ENCODE results near the gene ADRB2.

DNA sequence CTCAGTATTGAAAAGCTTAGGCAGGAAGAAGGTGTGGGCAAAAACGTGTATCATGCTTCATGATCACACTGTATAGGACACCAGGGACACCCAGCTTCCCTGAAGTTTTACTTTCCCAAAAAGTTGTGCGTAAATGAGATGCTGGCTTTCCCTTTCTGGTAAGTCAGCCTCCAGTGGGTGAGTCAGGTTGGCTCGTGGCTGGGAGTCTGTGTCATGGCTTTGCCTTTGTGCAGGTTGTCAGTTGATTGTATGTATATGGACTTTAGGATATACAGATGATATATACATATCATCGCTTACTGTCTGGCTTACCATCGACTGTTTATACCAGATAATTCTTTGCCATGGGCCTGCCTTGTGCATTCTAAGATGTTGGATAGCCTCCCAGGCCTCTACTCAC lies 34.2 kb downstream of the ADRB2 start:
- TF ChIP-seq, protein P1, sequence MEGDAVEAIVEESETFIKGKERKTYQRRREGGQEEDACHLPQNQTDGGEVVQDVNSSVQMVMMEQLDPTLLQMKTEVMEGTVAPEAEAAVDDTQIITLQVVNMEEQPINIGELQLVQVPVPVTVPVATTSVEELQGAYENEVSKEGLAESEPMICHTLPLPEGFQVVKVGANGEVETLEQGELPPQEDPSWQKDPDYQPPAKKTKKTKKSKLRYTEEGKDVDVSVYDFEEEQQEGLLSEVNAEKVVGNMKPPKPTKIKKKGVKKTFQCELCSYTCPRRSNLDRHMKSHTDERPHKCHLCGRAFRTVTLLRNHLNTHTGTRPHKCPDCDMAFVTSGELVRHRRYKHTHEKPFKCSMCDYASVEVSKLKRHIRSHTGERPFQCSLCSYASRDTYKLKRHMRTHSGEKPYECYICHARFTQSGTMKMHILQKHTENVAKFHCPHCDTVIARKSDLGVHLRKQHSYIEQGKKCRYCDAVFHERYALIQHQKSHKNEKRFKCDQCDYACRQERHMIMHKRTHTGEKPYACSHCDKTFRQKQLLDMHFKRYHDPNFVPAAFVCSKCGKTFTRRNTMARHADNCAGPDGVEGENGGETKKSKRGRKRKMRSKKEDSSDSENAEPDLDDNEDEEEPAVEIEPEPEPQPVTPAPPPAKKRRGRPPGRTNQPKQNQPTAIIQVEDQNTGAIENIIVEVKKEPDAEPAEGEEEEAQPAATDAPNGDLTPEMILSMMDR (IDR thresholded peaks at IDR 0.05) = no peak
- TF ChIP-seq POLR2A (IDR thresholded peaks at IDR 0.05) = no peak

Data from right lobe of liver (tissue), 4 donors.